Measurements from ENCODE around the gene PDZD2. TPM values are rescaled to one million over a fixed set of nuclear protein-coding genes. Genes with fewer than 3 reads are reported as not detected.
"Not testable (repeated sequence)": the region's sequence is repeated elsewhere in the genome, so short reads cannot be mapped to it uniquely, and the experiment has no call there.

PDZD2 gene
- total RNA-seq, 2 experiments from 2014 or later: 0.05 to 0.25 TPM

GRCh38 chr5:31769530-31769929 lies 130.6 kb downstream of the PDZD2 start:
- Mint-ChIP-seq H3K4me1 (ENCODE audit: low read depth) (no peaks in the 10 kb centered on the region), H3K9me3 (no peaks in the 10 kb centered on the region), H3K4me3 (no peak overlapping the region), H3K27me3 (ENCODE audit: low read depth) (no peaks in the 10 kb centered on the region), H3K27ac (no peak overlapping the region), H3K36me3 (ENCODE audit: low read depth) (no peaks in the 10 kb centered on the region)
- CTCF ChIA-PET: no interaction called here
- intact Hi-C loops (cut with micrococcal nuclease): no loop called here
- no peak for DNase-seq

GRCh38 chr5:31770132-31770720 lies 131.3 kb downstream of the PDZD2 start:
- Mint-ChIP-seq H3K27ac (no peak overlapping the region), H3K27me3 (ENCODE audit: low read depth) (no peaks in the 10 kb centered on the region), H3K4me3 (no peak overlapping the region), H3K4me1 (ENCODE audit: low read depth) (no peaks in the 10 kb centered on the region), H3K36me3 (ENCODE audit: low read depth) (no peaks in the 10 kb centered on the region), H3K9me3 (no peaks in the 10 kb centered on the region)
- DNase-seq: no peak
- CTCF ChIA-PET: no interaction called here
- intact Hi-C loops (cut with micrococcal nuclease): no loop called here

GRCh38 chr5:31770998-31771397 lies 132.1 kb downstream of the PDZD2 start:
- no peaks in the 10 kb centered on the region for H3K36me3 Mint-ChIP-seq (ENCODE audit: low read depth)
- no peak overlapping the region for H3K4me3 Mint-ChIP-seq
- intact Hi-C loops (cut with micrococcal nuclease): no loop called here
- H3K4me1 Mint-ChIP-seq (ENCODE audit: low read depth): no peaks in the 10 kb centered on the region
- CTCF ChIA-PET: interaction anchor here (1.1 kb wide), 1 partner anchor 38 kb away, joined by 3 read pairs; no protein-coding TSS in a partner anchor
- no peaks in the 10 kb centered on the region for H3K9me3 Mint-ChIP-seq
- H3K27me3 Mint-ChIP-seq (ENCODE audit: low read depth): no peaks in the 10 kb centered on the region
- no peak overlapping the region for H3K27ac Mint-ChIP-seq
- DNase-seq: no peak

GRCh38 chr5:31771500-31771899 lies 132.6 kb downstream of the PDZD2 start:
- Mint-ChIP-seq H3K27ac (no peak overlapping the region), H3K4me3 (no peak overlapping the region), H3K36me3 (ENCODE audit: low read depth) (no peaks in the 10 kb centered on the region), H3K4me1 (ENCODE audit: low read depth) (no peaks in the 10 kb centered on the region), H3K9me3 (no peaks in the 10 kb centered on the region), H3K27me3 (ENCODE audit: low read depth) (no peaks in the 10 kb centered on the region)
- CTCF ChIA-PET: interaction anchor here (1.1 kb wide), 1 partner anchor 38 kb away, joined by 3 read pairs; no protein-coding TSS in a partner anchor
- intact Hi-C loops (cut with micrococcal nuclease): no loop called here
- no peak for DNase-seq

GRCh38 chr5:31776294-31776693 lies 137.4 kb downstream of the PDZD2 start:
- H3K27me3 Mint-ChIP-seq (ENCODE audit: low read depth); H3K4me1 Mint-ChIP-seq (ENCODE audit: low read depth); intact Hi-C loops (cut with micrococcal nuclease); H3K9me3 Mint-ChIP-seq; DNase-seq; H3K4me3 Mint-ChIP-seq; H3K27ac Mint-ChIP-seq; H3K36me3 Mint-ChIP-seq (ENCODE audit: low read depth): not testable (repeated sequence)
- CTCF ChIA-PET: interaction anchor here (0.6 kb wide), 1 partner anchor 76 kb away, joined by 4 read pairs; no protein-coding TSS in a partner anchor

GRCh38 chr5:31776976-31777651 lies 138.2 kb downstream of the PDZD2 start:
- no peaks in the 10 kb centered on the region for H3K4me1 Mint-ChIP-seq (ENCODE audit: low read depth)
- CTCF ChIA-PET: no interaction called here
- DNase-seq: no peak
- H3K27me3 Mint-ChIP-seq (ENCODE audit: low read depth): no peaks in the 10 kb centered on the region
- no peak overlapping the region for H3K4me3 Mint-ChIP-seq
- no peaks in the 10 kb centered on the region for H3K36me3 Mint-ChIP-seq (ENCODE audit: low read depth)
- intact Hi-C loops (cut with micrococcal nuclease): no loop called here
- no peak overlapping the region for H3K27ac Mint-ChIP-seq
- H3K9me3 Mint-ChIP-seq: no peaks in the 10 kb centered on the region

- CTCF ChIA-PET: no interaction called here
- intact Hi-C loops (cut with micrococcal nuclease): no loop called here
Measured at GRCh38 chr5:31781772-31782171, 142.8 kb downstream of the PDZD2 start.

GRCh38 chr5:31783086-31783645 lies 144.2 kb downstream of the PDZD2 start:
- CTCF ChIA-PET: no interaction called here
- H3K9me3 Mint-ChIP-seq: no peaks in the 10 kb centered on the region
- no peak overlapping the region for H3K27ac Mint-ChIP-seq
- no peaks in the 10 kb centered on the region for H3K27me3 Mint-ChIP-seq (ENCODE audit: low read depth)
- H3K4me3 Mint-ChIP-seq: no peak overlapping the region
- intact Hi-C loops (cut with micrococcal nuclease): no loop called here
- DNase-seq: no peak
- H3K36me3 Mint-ChIP-seq (ENCODE audit: low read depth): no peaks in the 10 kb centered on the region
- no peaks in the 10 kb centered on the region for H3K4me1 Mint-ChIP-seq (ENCODE audit: low read depth)

More at GRCh38 chr5:31781772-31782171, 142.8 kb downstream of the PDZD2 start:
- Mint-ChIP-seq H3K36me3 (ENCODE audit: low read depth) (no peaks in the 10 kb centered on the region), H3K4me1 (ENCODE audit: low read depth) (no peaks in the 10 kb centered on the region), H3K9me3 (no peaks in the 10 kb centered on the region), H3K27me3 (ENCODE audit: low read depth) (no peaks in the 10 kb centered on the region), H3K4me3 (no peak overlapping the region), H3K27ac (no peak overlapping the region)
- DNase-seq: no peak

- CTCF ChIA-PET: no interaction called here
- H3K4me1 Mint-ChIP-seq (ENCODE audit: low read depth): no peaks in the 10 kb centered on the region
- H3K4me3 Mint-ChIP-seq: no peak overlapping the region
- no peaks in the 10 kb centered on the region for H3K36me3 Mint-ChIP-seq (ENCODE audit: low read depth)
- no peaks in the 10 kb centered on the region for H3K27me3 Mint-ChIP-seq (ENCODE audit: low read depth)
- no peak for DNase-seq
- H3K27ac Mint-ChIP-seq: no peak overlapping the region
- H3K9me3 Mint-ChIP-seq: no peaks in the 10 kb centered on the region
- intact Hi-C loops (cut with micrococcal nuclease): no loop called here
Measured at GRCh38 chr5:31783731-31784130, 144.8 kb downstream of the PDZD2 start.

GRCh38 chr5:31786090-31786631 lies 147.2 kb downstream of the PDZD2 start:
- H3K27ac Mint-ChIP-seq: no peak overlapping the region
- no peaks in the 10 kb centered on the region for H3K27me3 Mint-ChIP-seq (ENCODE audit: low read depth)
- no peaks in the 10 kb centered on the region for H3K4me1 Mint-ChIP-seq (ENCODE audit: low read depth)
- DNase-seq: no peak
- no peaks in the 10 kb centered on the region for H3K9me3 Mint-ChIP-seq
- intact Hi-C loops (cut with micrococcal nuclease): no loop called here
- H3K36me3 Mint-ChIP-seq (ENCODE audit: low read depth): no peaks in the 10 kb centered on the region
- CTCF ChIA-PET: no interaction called here
- H3K4me3 Mint-ChIP-seq: no peak overlapping the region

GRCh38 chr5:31794009-31794408 lies 155.1 kb downstream of the PDZD2 start:
- Mint-ChIP-seq H3K4me1 (ENCODE audit: low read depth) (no peaks in the 10 kb centered on the region), H3K27ac (no peak overlapping the region), H3K9me3 (no peaks in the 10 kb centered on the region), H3K27me3 (ENCODE audit: low read depth) (no peaks in the 10 kb centered on the region), H3K4me3 (no peak overlapping the region), H3K36me3 (ENCODE audit: low read depth) (no peaks in the 10 kb centered on the region)
- CTCF ChIA-PET: interaction anchor here (1.0 kb wide), 1 partner anchor 283 kb away, joined by 4 read pairs; no protein-coding TSS in a partner anchor
- DNase-seq: no peak
- intact Hi-C loops (cut with micrococcal nuclease): no loop called here

- DNase-seq: no peak
- CTCF ChIA-PET: no interaction called here
- intact Hi-C loops (cut with micrococcal nuclease): no loop called here
- H3K4me3 Mint-ChIP-seq: no peak overlapping the region
- H3K27me3 Mint-ChIP-seq (ENCODE audit: low read depth): peaks cover 5% of the 10 kb centered on the region
- no peaks in the 10 kb centered on the region for H3K9me3 Mint-ChIP-seq
- H3K4me1 Mint-ChIP-seq (ENCODE audit: low read depth): no peaks in the 10 kb centered on the region
- H3K36me3 Mint-ChIP-seq (ENCODE audit: low read depth): no peaks in the 10 kb centered on the region
- H3K27ac Mint-ChIP-seq: no peak overlapping the region
Measured at GRCh38 chr5:31798168-31798567, 159.2 kb downstream of the PDZD2 start.

- Mint-ChIP-seq H3K4me1 (ENCODE audit: low read depth) (no peaks in the 10 kb centered on the region), H3K36me3 (ENCODE audit: low read depth) (no peaks in the 10 kb centered on the region), H3K27me3 (ENCODE audit: low read depth) (peaks cover 5% of the 10 kb centered on the region), H3K27ac (no peak overlapping the region), H3K4me3 (no peak overlapping the region), H3K9me3 (no peaks in the 10 kb centered on the region)
- no peak for DNase-seq
- CTCF ChIA-PET: no interaction called here
- intact Hi-C loops (cut with micrococcal nuclease): no loop called here
Measured at GRCh38 chr5:31800351-31800750, 161.4 kb downstream of the PDZD2 start.
